WTC11 (cell line): ENCODE measurements around the gene MRE11.

Source experiments
- CREB1 ChIP-seq: sonication (generic); formaldehyde crosslinking; IDR thresholded peaks from 2 replicates; pipeline ENCODE4 v1.8.0; 2023; ENCODE audit warnings: mild to moderate bottlenecking, missing genetic modification reagents
- CTCF ChIP-seq: fragments of 200-600 bp; IDR thresholded peaks from 2 replicates; pipeline ENCODE4 v1.8.0; 2022; ENCODE audit warnings: antibody characterized with exemption
- FOXP1 ChIP-seq: sonication (generic); formaldehyde crosslinking; IDR thresholded peaks from 2 replicates; pipeline ENCODE4 v1.8.0; 2022; ENCODE audit warnings: missing genetic modification reagents, mild to moderate bottlenecking, moderate library complexity, borderline replicate concordance
- MAX ChIP-seq: sonication (generic); formaldehyde crosslinking; IDR thresholded peaks from 2 replicates; pipeline ENCODE4 v1.8.0; 2022; ENCODE audit warnings: mild to moderate bottlenecking, missing genetic modification reagents
- NR1H2 ChIP-seq: sonication (generic); formaldehyde crosslinking; IDR thresholded peaks from 2 replicates; pipeline ENCODE4 v1.9.0; 2021; ENCODE audit warnings: mild to moderate bottlenecking, moderate library complexity, missing genetic modification reagents
- USF2 ChIP-seq: sonication (generic); formaldehyde crosslinking; IDR thresholded peaks from 2 replicates; pipeline ENCODE4 v1.8.1; 2023; ENCODE audit warnings: mild to moderate bottlenecking, missing genetic modification reagents, moderate library complexity
- ZNF138 ChIP-seq: sonication (generic); formaldehyde crosslinking; conservative IDR thresholded peaks from 2 replicates; pipeline ENCODE4 v1.8.1; 2022; ENCODE audit warnings: mild to moderate bottlenecking, moderate library complexity, missing genetic modification reagents
- ZNF232 ChIP-seq: sonication (generic); formaldehyde crosslinking; IDR thresholded peaks from 2 replicates; pipeline ENCODE4 v1.8.0; 2022; ENCODE audit warnings: mild to moderate bottlenecking, missing genetic modification reagents
- ZNF425 ChIP-seq: fragments of 250-450 bp; sonication (Bioruptor Pico); conservative IDR thresholded peaks from 2 replicates; pipeline ENCODE4 v1.9.0; 2021; ENCODE audit warnings: mild to moderate bottlenecking

GRCh38 chr11:94418123-94418765 is 75.4 kb downstream of the MRE11 start:
- TF ChIP-seq MAX (CRISPR knock-in tag) (no peak), CTCF (no peak), CREB1 (CRISPR knock-in tag) (no peak), ZNF425 (CRISPR knock-in tag) (no peak), NR1H2 (no peak), FOXP1 (CRISPR knock-in tag) (no peak), USF2 (CRISPR knock-in tag) (no peak), ZNF138 (CRISPR knock-in tag) (no peak), ZNF232 (CRISPR knock-in tag) (no peak)
